ENCODE data around the gene HMGN5.
A peak's percentile ranks its signal among the peaks of the same experiment; 100 is the strongest.

Gene HMGN5

DNA sequence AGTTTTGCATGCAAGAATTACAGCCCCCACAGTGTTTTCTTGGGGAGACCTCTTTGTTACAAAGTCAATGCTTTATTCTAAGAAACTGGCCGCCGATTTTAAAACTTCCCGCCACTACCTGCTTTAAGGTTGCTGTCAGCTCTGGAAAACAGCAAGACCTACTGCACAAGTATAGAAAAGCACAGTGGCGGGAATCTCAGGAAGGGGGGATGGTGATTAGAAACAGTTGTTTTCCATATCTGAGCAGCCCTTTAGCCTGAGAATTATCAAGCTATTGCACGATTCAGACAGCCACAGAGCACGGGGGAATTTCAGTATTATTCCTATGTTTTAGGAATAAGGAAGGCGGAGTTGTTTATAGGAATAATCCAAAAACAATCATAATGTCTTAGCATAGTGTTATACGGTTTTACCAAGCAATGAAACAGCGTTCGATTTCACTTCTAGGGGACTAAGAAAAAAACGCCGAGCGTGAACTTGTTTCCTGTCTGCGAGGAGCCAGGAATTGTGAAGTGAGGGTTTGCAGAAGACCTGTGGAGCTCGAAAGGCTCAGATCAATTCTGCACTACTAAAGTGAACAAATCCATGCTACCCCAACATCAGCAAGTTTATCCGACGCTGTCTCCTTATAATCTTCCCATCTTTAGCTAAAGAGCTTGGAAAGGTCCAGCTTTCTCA, 81.3 kb downstream of the HMGN5 start:
- Histone ChIP-seq H3K4me3 (replicated peaks; ENCODE audit: low read depth, low read length) (peak overlapping the region; percentile 73), H3K27me3 (replicated peaks; ENCODE audit: control insufficient read depth, insufficient read depth, low read length) (no peaks in the 10 kb centered on the region), H3K36me3 (ENCODE audit: control insufficient read depth, insufficient read depth, low read length) (no peaks in the 10 kb centered on the region)
- TF ChIP-seq, protein P1, sequence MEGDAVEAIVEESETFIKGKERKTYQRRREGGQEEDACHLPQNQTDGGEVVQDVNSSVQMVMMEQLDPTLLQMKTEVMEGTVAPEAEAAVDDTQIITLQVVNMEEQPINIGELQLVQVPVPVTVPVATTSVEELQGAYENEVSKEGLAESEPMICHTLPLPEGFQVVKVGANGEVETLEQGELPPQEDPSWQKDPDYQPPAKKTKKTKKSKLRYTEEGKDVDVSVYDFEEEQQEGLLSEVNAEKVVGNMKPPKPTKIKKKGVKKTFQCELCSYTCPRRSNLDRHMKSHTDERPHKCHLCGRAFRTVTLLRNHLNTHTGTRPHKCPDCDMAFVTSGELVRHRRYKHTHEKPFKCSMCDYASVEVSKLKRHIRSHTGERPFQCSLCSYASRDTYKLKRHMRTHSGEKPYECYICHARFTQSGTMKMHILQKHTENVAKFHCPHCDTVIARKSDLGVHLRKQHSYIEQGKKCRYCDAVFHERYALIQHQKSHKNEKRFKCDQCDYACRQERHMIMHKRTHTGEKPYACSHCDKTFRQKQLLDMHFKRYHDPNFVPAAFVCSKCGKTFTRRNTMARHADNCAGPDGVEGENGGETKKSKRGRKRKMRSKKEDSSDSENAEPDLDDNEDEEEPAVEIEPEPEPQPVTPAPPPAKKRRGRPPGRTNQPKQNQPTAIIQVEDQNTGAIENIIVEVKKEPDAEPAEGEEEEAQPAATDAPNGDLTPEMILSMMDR (IDR thresholded peaks at IDR 0.05; ENCODE audit: insufficient read depth, low read length, poor library complexity, severe bottlenecking): no peak
- DNase-seq (ENCODE audit: extremely low read depth, insufficient read length): peak; percentile 1

DNA sequence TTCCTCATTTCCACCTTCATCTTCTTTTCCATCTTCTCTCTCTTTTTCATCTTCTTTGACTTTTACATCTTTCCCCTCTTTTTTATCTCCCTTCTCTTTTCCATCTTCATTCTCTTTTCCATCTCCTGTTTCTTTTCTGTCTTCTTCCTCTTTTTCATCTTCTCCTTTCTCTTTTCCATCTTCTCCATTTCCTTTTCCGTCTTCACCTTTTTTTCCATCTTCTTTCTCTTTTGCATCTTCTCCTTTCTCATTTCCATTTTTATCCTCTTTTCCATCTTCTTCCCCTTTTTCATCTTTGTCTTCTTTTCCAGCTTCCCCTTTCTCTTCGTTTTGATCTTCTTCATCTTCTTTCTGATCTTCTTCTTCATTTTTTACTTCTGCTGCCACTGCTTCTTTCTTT, 87.0 kb downstream of the HMGN5 start:
- Histone ChIP-seq H3K27me3 (replicated peaks; ENCODE audit: control insufficient read depth, insufficient read depth, low read length) (no peaks in the 10 kb centered on the region), H3K4me3 (replicated peaks; ENCODE audit: low read depth, low read length) (no peak overlapping the region), H3K36me3 (ENCODE audit: control insufficient read depth, insufficient read depth, low read length) (no peaks in the 10 kb centered on the region)
- no peak for DNase-seq (ENCODE audit: extremely low read depth, insufficient read length)
- TF ChIP-seq, protein P1 (IDR thresholded peaks at IDR 0.05; ENCODE audit: insufficient read depth, low read length, poor library complexity, severe bottlenecking): no peak

DNA sequence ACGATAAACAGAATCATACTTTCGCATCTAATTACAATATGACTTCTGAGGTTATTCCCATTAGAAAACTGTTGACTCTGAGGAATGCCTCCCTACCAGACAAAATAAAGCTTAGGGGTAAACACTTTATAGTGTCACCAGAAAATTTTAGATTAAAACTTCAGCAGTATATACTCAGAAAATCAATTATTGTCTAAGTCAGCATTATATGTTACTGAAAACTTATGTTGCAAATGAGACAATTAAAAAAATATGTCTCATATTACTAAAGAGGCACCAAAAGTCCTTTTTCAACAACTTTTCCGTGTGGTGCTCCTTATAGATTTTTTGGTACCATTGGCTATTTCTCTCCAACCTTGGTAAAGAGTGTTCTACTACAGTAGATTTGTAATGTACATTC, 91.4 kb downstream of the HMGN5 start:
- H3K36me3 ChIP-seq (ENCODE audit: control insufficient read depth, insufficient read depth, low read length): no peaks in the 10 kb centered on the region
- TF ChIP-seq, protein P1 (IDR thresholded peaks at IDR 0.05; ENCODE audit: insufficient read depth, low read length, poor library complexity, severe bottlenecking): no peak
- DNase-seq (ENCODE audit: extremely low read depth, insufficient read length): no peak
- no peak overlapping the region for H3K4me3 ChIP-seq (replicated peaks; ENCODE audit: low read depth, low read length)
- no peaks in the 10 kb centered on the region for H3K27me3 ChIP-seq (replicated peaks; ENCODE audit: control insufficient read depth, insufficient read depth, low read length)

DNA sequence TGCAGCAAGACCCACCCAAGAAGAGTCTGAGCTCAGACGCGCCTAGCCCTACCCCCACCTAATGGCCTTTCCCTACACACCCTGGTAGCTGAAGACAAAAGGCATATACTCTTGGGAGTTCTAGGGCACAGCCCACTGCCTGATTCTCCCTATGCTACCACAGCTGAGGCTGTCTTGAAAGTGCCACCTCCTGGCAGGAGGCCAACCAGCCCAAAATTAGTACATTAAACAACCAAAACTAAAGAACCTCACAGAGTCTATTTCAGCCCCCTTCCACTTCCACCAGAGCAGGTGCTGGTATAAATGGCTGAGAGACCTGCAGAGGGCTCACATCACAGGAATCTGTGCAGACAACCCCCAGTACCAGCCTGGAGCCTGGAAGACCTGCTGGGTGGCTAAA, 119.1 kb downstream of the HMGN5 start:
- DNase-seq (ENCODE audit: extremely low read depth, insufficient read length): no peak
- Histone ChIP-seq H3K4me3 (replicated peaks; ENCODE audit: low read depth, low read length) (no peak overlapping the region), H3K27me3 (replicated peaks; ENCODE audit: control insufficient read depth, insufficient read depth, low read length) (no peaks in the 10 kb centered on the region), H3K36me3 (ENCODE audit: control insufficient read depth, insufficient read depth, low read length) (no peaks in the 10 kb centered on the region)
- TF ChIP-seq, protein P1 (IDR thresholded peaks at IDR 0.05; ENCODE audit: insufficient read depth, low read length, poor library complexity, severe bottlenecking): no peak
